Activated naive CD4-positive, alpha-beta T cell treated with anti-CD3 and anti-CD28 coated beads, Interleukin-2, amount 50 U/mL, for 24 hours (primary cell): ENCODE data around the gene RGL1.
"Not testable (repeated sequence)": the region's sequence is repeated elsewhere in the genome, so short reads cannot be mapped to it uniquely, and the experiment has no call there.

Experiments
- H3K27ac Mint-ChIP-seq: one replicate; pipeline ENCODE4 v1.8.0; 2021; ENCODE audit warnings: mild to moderate bottlenecking, mixed read lengths
- H3K27me3 Mint-ChIP-seq: one replicate; pipeline ENCODE4 v1.8.0; 2021; ENCODE audit warnings: mixed read lengths
- H3K36me3 Mint-ChIP-seq: one replicate; pipeline ENCODE4 v1.8.0; 2021; ENCODE audit warnings: mixed read lengths
- H3K4me1 Mint-ChIP-seq: one replicate; pipeline ENCODE4 v1.8.0; 2021; ENCODE audit warnings: mixed read lengths
- H3K4me3 Mint-ChIP-seq: one replicate; pipeline ENCODE4 v1.8.0; 2021; ENCODE audit warnings: mild to moderate bottlenecking, mixed read lengths
- H3K9me3 Mint-ChIP-seq: one replicate; pipeline ENCODE4 v1.8.0; 2021; ENCODE audit warnings: mixed read lengths

The RGL1 gene

DNA sequence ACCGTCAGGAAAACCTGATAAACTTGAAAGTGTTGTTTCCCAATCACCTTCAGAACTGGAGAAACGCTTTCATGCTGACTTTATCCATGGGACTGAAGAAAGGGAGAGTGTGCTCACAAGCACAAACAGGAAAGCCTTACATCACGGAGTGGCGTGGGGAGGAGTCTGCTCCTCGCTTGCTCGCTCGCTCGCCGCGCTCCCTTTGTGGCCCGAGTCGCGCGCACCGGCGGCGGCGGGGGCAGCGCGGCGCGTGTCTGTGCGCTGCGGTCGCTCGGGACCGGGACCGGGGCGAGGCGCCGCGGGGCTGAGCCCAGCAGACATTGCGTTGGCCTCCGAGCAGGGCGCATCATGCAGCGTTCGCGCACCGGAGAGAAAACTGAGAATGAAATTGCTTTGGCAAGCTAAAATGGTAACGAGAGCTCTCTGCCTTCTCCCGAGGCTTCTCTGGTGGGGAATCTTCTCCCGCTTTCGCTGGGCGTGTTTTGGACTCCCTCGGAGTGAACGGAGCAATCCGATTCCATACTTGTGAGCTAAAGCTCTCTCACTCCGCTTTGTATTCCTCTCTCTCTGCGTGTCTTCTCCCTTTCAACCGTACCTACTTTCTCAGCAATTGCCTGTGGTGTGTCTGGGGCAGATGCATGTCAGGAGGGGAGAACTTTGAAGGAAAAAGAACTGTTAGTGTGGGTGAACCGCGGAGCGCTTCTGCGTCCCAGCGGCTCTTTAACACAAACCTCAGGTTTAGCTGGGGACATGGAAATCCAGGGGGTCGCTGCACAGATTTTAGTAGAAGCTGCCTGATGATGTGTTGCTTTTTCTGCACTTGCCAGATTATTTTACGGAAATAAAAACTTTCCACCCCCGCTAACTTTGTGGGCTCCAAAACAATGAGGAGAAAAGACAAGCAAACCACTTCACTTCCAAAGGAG lies at the start of gene RGL1:
RGL1 (plus strand) TSS at position 205 of the 926 bp plus-strand sequence; CDS start at position 383, 178 bp downstream.
- peak within 1 kb of the TSS; percentile 90 for H3K4me3 Mint-ChIP-seq
- H3K36me3 Mint-ChIP-seq: peaks cover 12% of the 10 kb centered on the region
- no peak within 1 kb of the TSS for H3K27ac Mint-ChIP-seq
- H3K4me1 Mint-ChIP-seq: peaks cover 14% of the 10 kb centered on the region
- H3K9me3 Mint-ChIP-seq: peaks cover 10% of the 10 kb centered on the region
- H3K27me3 Mint-ChIP-seq: peaks cover 1% of the 10 kb centered on the region

- Mint-ChIP-seq H3K4me3 (no peak overlapping the region), H3K4me1 (no peaks in the 10 kb centered on the region), H3K27me3 (no peaks in the 10 kb centered on the region), H3K9me3 (peaks cover 9% of the 10 kb centered on the region), H3K36me3 (peaks cover 23% of the 10 kb centered on the region), H3K27ac (no peak overlapping the region)
These were observed 48.6 kb upstream of the RGL1 start for GRCh38 chr1:183756326-183756725.

GRCh38 chr1:183757061-183757460 lies 47.9 kb upstream of the RGL1 start:
- peaks cover 9% of the 10 kb centered on the region for H3K9me3 Mint-ChIP-seq
- no peak overlapping the region for H3K27ac Mint-ChIP-seq
- H3K36me3 Mint-ChIP-seq: peaks cover 20% of the 10 kb centered on the region
- H3K27me3 Mint-ChIP-seq: no peaks in the 10 kb centered on the region
- H3K4me3 Mint-ChIP-seq: no peak overlapping the region
- no peaks in the 10 kb centered on the region for H3K4me1 Mint-ChIP-seq

- Mint-ChIP-seq H3K27me3 (no peaks in the 10 kb centered on the region), H3K27ac (no peak overlapping the region), H3K4me1 (no peaks in the 10 kb centered on the region), H3K9me3 (peaks cover 2% of the 10 kb centered on the region), H3K4me3 (no peak overlapping the region), H3K36me3 (peaks cover 14% of the 10 kb centered on the region)
These were observed 46.0 kb upstream of the RGL1 start for GRCh38 chr1:183758913-183759312.

- peaks cover 17% of the 10 kb centered on the region for H3K36me3 Mint-ChIP-seq
- H3K27ac Mint-ChIP-seq: no peak overlapping the region
- H3K4me3 Mint-ChIP-seq: no peak overlapping the region
- peaks cover 6% of the 10 kb centered on the region for H3K9me3 Mint-ChIP-seq
- no peaks in the 10 kb centered on the region for H3K4me1 Mint-ChIP-seq
- no peaks in the 10 kb centered on the region for H3K27me3 Mint-ChIP-seq
These were observed 44.3 kb upstream of the RGL1 start for GRCh38 chr1:183760661-183761060.

- Mint-ChIP-seq H3K4me1 (no peaks in the 10 kb centered on the region), H3K9me3 (peaks cover 6% of the 10 kb centered on the region), H3K27me3 (no peaks in the 10 kb centered on the region), H3K27ac (no peak overlapping the region), H3K36me3 (peaks cover 17% of the 10 kb centered on the region), H3K4me3 (no peak overlapping the region)
These were observed 43.0 kb upstream of the RGL1 start for GRCh38 chr1:183761871-183762270.

DNA sequence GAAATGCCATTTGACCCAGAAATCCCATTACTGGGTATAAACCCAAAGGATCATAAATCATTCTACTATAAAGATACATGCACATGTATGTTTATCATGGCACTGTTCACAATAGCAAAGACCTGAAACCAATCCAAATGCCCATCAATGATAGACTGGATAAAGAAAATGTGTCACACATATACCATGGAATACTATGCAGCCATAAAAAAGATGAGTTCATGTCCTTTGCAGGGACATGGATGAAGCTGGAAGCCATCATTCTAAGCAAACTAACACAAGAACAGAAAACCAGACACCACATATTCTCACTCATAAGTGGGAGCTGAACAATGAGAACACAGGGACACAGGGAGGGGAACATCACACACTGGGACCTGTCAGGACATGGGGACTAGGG lies 42.1 kb upstream of the RGL1 start:
- not testable (repeated sequence) for H3K4me3 Mint-ChIP-seq, H3K9me3 Mint-ChIP-seq, H3K27me3 Mint-ChIP-seq, H3K4me1 Mint-ChIP-seq, H3K27ac Mint-ChIP-seq
- peaks cover 17% of the 10 kb centered on the region for H3K36me3 Mint-ChIP-seq

DNA sequence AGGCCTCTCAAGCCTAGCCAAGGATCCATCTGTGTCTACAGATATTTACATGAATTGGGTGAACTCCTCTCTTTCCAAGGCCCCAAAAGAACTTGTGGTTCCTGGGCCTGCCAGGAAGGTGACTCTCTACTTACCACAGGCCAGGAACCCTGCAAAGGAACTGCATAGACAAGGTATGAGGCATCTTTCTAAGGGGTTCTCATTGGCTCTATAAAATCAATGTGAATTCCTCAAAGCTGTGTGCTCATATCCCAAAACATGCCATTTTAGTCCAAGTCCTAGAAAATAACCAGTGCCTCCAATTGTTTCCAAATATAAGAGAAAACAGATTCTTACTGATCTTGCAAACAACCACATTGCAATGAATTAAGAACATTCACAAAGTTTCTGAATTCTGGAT lies 39.9 kb upstream of the RGL1 start:
- peaks cover 17% of the 10 kb centered on the region for H3K36me3 Mint-ChIP-seq
- no peak overlapping the region for H3K27ac Mint-ChIP-seq
- H3K27me3 Mint-ChIP-seq: no peaks in the 10 kb centered on the region
- peaks cover 6% of the 10 kb centered on the region for H3K9me3 Mint-ChIP-seq
- H3K4me3 Mint-ChIP-seq: no peak overlapping the region
- no peaks in the 10 kb centered on the region for H3K4me1 Mint-ChIP-seq

- H3K4me3 Mint-ChIP-seq: no peak overlapping the region
- no peaks in the 10 kb centered on the region for H3K27me3 Mint-ChIP-seq
- H3K27ac Mint-ChIP-seq: no peak overlapping the region
- H3K4me1 Mint-ChIP-seq: no peaks in the 10 kb centered on the region
- no peaks in the 10 kb centered on the region for H3K9me3 Mint-ChIP-seq
- H3K36me3 Mint-ChIP-seq: peaks cover 18% of the 10 kb centered on the region
These were observed 34.7 kb upstream of the RGL1 start for GRCh38 chr1:183769956-183770815.

DNA sequence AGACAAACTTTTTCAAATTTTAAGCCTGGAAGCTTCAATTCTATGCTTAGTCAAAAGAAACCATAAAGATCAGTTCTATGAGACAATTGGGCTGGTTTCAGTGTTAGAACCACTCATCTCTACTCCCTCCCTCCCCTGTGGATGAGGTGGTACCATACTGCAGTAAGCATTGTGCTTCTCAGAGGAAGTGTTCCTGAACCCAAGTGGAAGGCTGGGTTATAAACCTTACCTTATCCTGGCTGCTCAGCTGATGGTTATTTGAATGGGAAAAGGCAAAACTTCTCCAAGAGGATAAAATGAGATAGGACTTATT lies 34.1 kb upstream of the RGL1 start:
- Mint-ChIP-seq H3K27me3 (no peaks in the 10 kb centered on the region), H3K27ac (no peak overlapping the region), H3K4me1 (no peaks in the 10 kb centered on the region), H3K9me3 (no peaks in the 10 kb centered on the region), H3K36me3 (peaks cover 16% of the 10 kb centered on the region), H3K4me3 (no peak overlapping the region)

GRCh38 chr1:183773482-183774274 lies 31.2 kb upstream of the RGL1 start:
- Mint-ChIP-seq H3K27ac (no peak overlapping the region), H3K9me3 (no peaks in the 10 kb centered on the region), H3K4me1 (no peaks in the 10 kb centered on the region), H3K4me3 (no peak overlapping the region), H3K27me3 (no peaks in the 10 kb centered on the region), H3K36me3 (peaks cover 16% of the 10 kb centered on the region)

- H3K36me3 Mint-ChIP-seq: peaks cover 16% of the 10 kb centered on the region
- no peak overlapping the region for H3K27ac Mint-ChIP-seq
- H3K27me3 Mint-ChIP-seq: no peaks in the 10 kb centered on the region
- no peaks in the 10 kb centered on the region for H3K4me1 Mint-ChIP-seq
- H3K9me3 Mint-ChIP-seq: no peaks in the 10 kb centered on the region
- H3K4me3 Mint-ChIP-seq: no peak overlapping the region
These were observed 30.0 kb upstream of the RGL1 start for GRCh38 chr1:183774938-183775337.

DNA sequence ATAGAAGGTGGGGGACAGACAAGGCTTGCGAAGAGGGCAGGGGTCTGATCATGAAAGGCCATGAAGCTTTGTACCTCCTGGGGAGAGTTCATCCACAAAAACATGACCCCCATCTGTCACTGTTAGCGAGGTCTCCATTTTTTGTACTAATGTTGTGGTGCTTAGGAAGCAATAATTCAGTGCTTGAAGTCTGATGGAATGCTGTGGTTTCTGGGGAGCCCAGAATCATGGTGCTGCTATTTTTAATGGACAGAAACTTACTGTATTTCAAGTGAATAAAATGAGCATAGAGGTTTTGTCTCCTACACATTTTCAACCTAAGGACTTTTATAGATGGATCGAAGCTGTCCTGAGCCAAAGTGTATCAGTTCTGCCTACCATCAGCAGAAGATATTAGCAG lies 28.2 kb upstream of the RGL1 start:
- no peak overlapping the region for H3K4me3 Mint-ChIP-seq
- H3K27ac Mint-ChIP-seq: no peak overlapping the region
- no peaks in the 10 kb centered on the region for H3K4me1 Mint-ChIP-seq
- H3K9me3 Mint-ChIP-seq: no peaks in the 10 kb centered on the region
- H3K36me3 Mint-ChIP-seq: peaks cover 11% of the 10 kb centered on the region
- no peaks in the 10 kb centered on the region for H3K27me3 Mint-ChIP-seq

- Mint-ChIP-seq H3K36me3 (peaks cover 9% of the 10 kb centered on the region), H3K9me3 (no peaks in the 10 kb centered on the region), H3K27me3 (no peaks in the 10 kb centered on the region), H3K27ac (no peak overlapping the region), H3K4me3 (no peak overlapping the region), H3K4me1 (no peaks in the 10 kb centered on the region)
These were observed 27.6 kb upstream of the RGL1 start for GRCh38 chr1:183777328-183777727.

DNA sequence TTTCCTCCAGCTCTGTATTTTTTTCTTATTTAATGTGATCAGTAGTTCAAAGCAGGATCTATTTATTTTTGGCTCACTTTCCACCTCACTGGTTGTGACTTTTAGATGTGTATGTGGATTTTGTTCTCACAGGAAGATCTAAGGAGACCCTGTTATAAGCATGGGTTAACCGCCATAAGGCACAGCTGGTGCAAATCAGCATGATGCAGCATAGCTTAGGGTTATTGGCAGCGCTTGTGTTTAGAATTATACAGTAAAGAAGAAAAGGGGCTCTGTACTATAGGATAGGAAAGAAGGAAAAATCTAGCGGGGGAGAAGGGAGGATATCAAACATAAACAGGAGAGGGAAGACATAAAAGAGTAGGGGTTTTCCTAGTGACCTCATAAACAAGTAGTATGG lies 26.9 kb upstream of the RGL1 start:
- H3K27me3 Mint-ChIP-seq: no peaks in the 10 kb centered on the region
- no peak overlapping the region for H3K4me3 Mint-ChIP-seq
- no peaks in the 10 kb centered on the region for H3K9me3 Mint-ChIP-seq
- H3K4me1 Mint-ChIP-seq: no peaks in the 10 kb centered on the region
- H3K36me3 Mint-ChIP-seq: peaks cover 7% of the 10 kb centered on the region
- H3K27ac Mint-ChIP-seq: no peak overlapping the region
